Measurements from ENCODE around the gene KCNH2. TPM values are rescaled to one million over a fixed set of nuclear protein-coding genes. Genes with fewer than 3 reads are reported as not detected.

Gene KCNH2
- total and polyA plus RNA-seq, 2 of the 8 experiments (the other 6 are each of a cell fraction or from before 2014, with no cell fraction given) = 8.0 to 15.0 TPM

GRCh38 chr7:151008511-151009323 is 30.6 kb upstream of the KCNH2 start:
- peak overlapping the region; percentile 1 to 43; a peak in 3 of 4 replicates for H3K4me2 ChIP-seq (ENCODE audit: insufficient read depth in 1 of 2, low read depth in 2 of 2, low read length in 2 of 2)
- H3K27ac ChIP-seq (ENCODE audit: low read depth, low read length) = no peak overlapping the region
- H3K14ac ChIP-seq (ENCODE audit: insufficient read length) = no peak overlapping the region
- H3K4me3 ChIP-seq (ENCODE audit: extremely low read depth in 1 of 4, insufficient read depth in 2 of 4, low read depth in 3 of 4, low read length in 4 of 4) = peak overlapping the region in 1 of 4 experiments; percentile 27; a peak in 1 of 8 replicates
- CTCF ChIA-PET (ENCODE audit: partially characterized antibody) = interaction anchor here (0.5 to 11.5 kb wide), 36 partner anchors 10 to 1407 kb away, joined by 3 to 142 read pairs (median 6); partner anchors contain the start of genes ABCB8, ATG9B, CDK5 and NOS3
- no peaks in the 10 kb centered on the region for H3K79me1 ChIP-seq (ENCODE audit: low read depth, low read length)
- H2BK12ac ChIP-seq (ENCODE audit: low read depth, low read length) = 0 out of 2 replicates have a peak overlapping the region, but pooled peaks have one; percentile 39
- H2AK5ac ChIP-seq (ENCODE audit: low read depth, low read length) = 0 out of 2 replicates have a peak overlapping the region, but pooled peaks have one; percentile 10
- WGBS, 2 experiments (ENCODE audit: extremely low coverage in 1 of 2, insufficient coverage in 1 of 2, insufficient read length in 1 of 2, insufficient replicate concordance in 2 of 2, low coverage in 1 of 2, low lambda C conversion rate in 2 of 2, missing lambda C conversion rate in 1 of 2) = 43% methylated on average over 31 of the region's 40 CpGs; no CpG with 5 or more reads in 1 of the 2 experiments
- no peak overlapping the region for H3K4ac ChIP-seq (replicated peaks; ENCODE audit: insufficient read length, low read depth, low read length)
- H3K9me3 ChIP-seq (ENCODE audit: insufficient read depth in 2 of 2, low read depth in 1 of 2, low read length in 1 of 2) = no peaks in the 10 kb centered on the region
- H3K4me1 ChIP-seq (replicated peaks in 1 of 4; ENCODE audit: control insufficient read depth in 3 of 4, insufficient read depth in 4 of 4, low read length in 3 of 4) = peaks cover 0 to 28% (median 22%) of the 10 kb centered on the region in 4 experiments; a peak in 6 of 7 replicates
- peaks cover 0 to 3% (median 0%) of the 10 kb centered on the region in 4 experiments; a peak in 2 of 7 replicates for H3K27me3 ChIP-seq (replicated peaks in 1 of 4; ENCODE audit: control insufficient read depth in 3 of 4, extremely low read depth in 1 of 4, insufficient read depth in 3 of 4, low read length in 3 of 4)
- no peaks in the 10 kb centered on the region for H3K79me2 ChIP-seq (ENCODE audit: control insufficient read depth in 1 of 2, insufficient read depth in 2 of 2, low read length in 2 of 2)
- peak overlapping the region; percentile 92 for H2BK15ac ChIP-seq (ENCODE audit: low read length)
- H3K9ac ChIP-seq (replicated peaks in 1 of 4; ENCODE audit: extremely low read depth in 1 of 4, low read depth in 3 of 4, low read length in 3 of 4) = no peak overlapping the region
- no peak overlapping the region for H3K23ac ChIP-seq (ENCODE audit: insufficient read length)
- FAIRE-seq (peak; percentile 13), DNase-seq (ENCODE audit: low read depth in 1 of 2, low spot score in 2 of 2) (peak; percentile 75 to 99)
- no peaks in the 10 kb centered on the region for H4K20me1 ChIP-seq (replicated peaks in 1 of 2; ENCODE audit: control insufficient read depth in 1 of 2, insufficient read depth in 2 of 2, low read length in 2 of 2)
- peak overlapping the region; percentile 9; the same call in 1 of the 2 replicates for H2BK5ac ChIP-seq (ENCODE audit: low read depth, low read length)
- POLR2A ChIA-PET (ENCODE audit: partially characterized antibody) = interaction anchor here (0.8 to 2.4 kb wide), 4 partner anchors 10 to 70 kb away, joined by 3 to 16 read pairs (median 4); partner anchors contain the start of gene ABCB8
- H4K8ac ChIP-seq (ENCODE audit: extremely low read depth, insufficient read depth, low read length) = peak overlapping the region; percentile 45; the same call in 1 of the 2 replicates
- peak overlapping the region; percentile 56; the same call in 1 of the 2 replicates for H3K18ac ChIP-seq (ENCODE audit: extremely low read depth, low read length)
- H2AFZ ChIP-seq (ENCODE audit: low read length) = peak overlapping the region; percentile 47; the same call in 1 of the 2 replicates
- peak overlapping the region; percentile 86 for H4K91ac ChIP-seq (replicated peaks; ENCODE audit: insufficient read length, low read length)
- no peaks in the 10 kb centered on the region for H3K36me3 ChIP-seq (ENCODE audit: control insufficient read depth in 2 of 4, insufficient read depth in 4 of 4, low read length in 3 of 4)
- H3K56ac ChIP-seq (replicated peaks; ENCODE audit: insufficient read length, low read depth, low read length) = no peak overlapping the region
- H4K5ac ChIP-seq (ENCODE audit: insufficient read length, low read depth, low read length) = no peak overlapping the region
- H2BK120ac ChIP-seq (replicated peaks; ENCODE audit: low read depth, low read length) = peak overlapping the region; percentile 12
- H3K23me2 ChIP-seq (ENCODE audit: low read depth, low read length) = no peaks in the 10 kb centered on the region; the same call in 1 of the 2 replicates
- H2BK20ac ChIP-seq (ENCODE audit: low read length) = no peak overlapping the region
- TF ChIP-seq SP4 (IDR thresholded peaks at IDR 0.05; ENCODE audit: low read length) (no peak), NANOG (IDR thresholded peaks at IDR 0.05; ENCODE audit: insufficient read depth, low read depth, low read length, poor library complexity, severe bottlenecking) (no peak), SP1 (IDR thresholded peaks at IDR 0.05; ENCODE audit: low read depth, low read length) (0 out of 2 replicates have a peak, but pooled peaks have one; percentile 22), KDM4A (IDR thresholded peaks at IDR 0.05; ENCODE audit: low read depth, low read length, severe bottlenecking) (no peak), SUZ12 (IDR thresholded peaks at IDR 0.05; ENCODE audit: low read length) (no peak), CHD2 (IDR thresholded peaks at IDR 0.05; ENCODE audit: low read length) (no peak), KDM5A (IDR thresholded peaks at IDR 0.05; ENCODE audit: low read length) (no peak), RAD21 (IDR thresholded peaks at IDR 0.05 in 1 of 2, conservative IDR thresholded peaks at IDR 0.05 in 1 of 2; ENCODE audit: low read depth in 2 of 2, low read length in 2 of 2) (peak; percentile 21 to 53; a peak in 3 of 4 replicates), BACH1 (IDR thresholded peaks at IDR 0.05; ENCODE audit: low read length) (no peak), EP300 (IDR thresholded peaks at IDR 0.05; ENCODE audit: borderline replicate concordance in 1 of 2, low read depth in 2 of 2, low read length in 2 of 2) (0 out of 3 replicates have a peak, but pooled peaks of 1 of the 2 experiments have one; percentile 22)

Data from H1 (cell line).